ENCODE measurements around the gene PDE6B.

GRCh38 chr4:609400-610050 lies 15.8 kb upstream of the PDE6B start:
- TF ChIP-seq CTCF (IDR thresholded peaks at IDR 0.05 in 8 of 11, conservative IDR thresholded peaks at IDR 0.05 in 3 of 11) (no peak), POLR2A (IDR thresholded peaks at IDR 0.05) (no peak)
